ENCODE data around the gene TM7SF3.

- TF ChIP-seq POLR2AphosphoS5 (IDR thresholded peaks at IDR 0.05; ENCODE audit: low read depth, low read length) (no peak), REST (IDR thresholded peaks at IDR 0.05; ENCODE audit: insufficient read depth in 1 of 2, low read depth in 2 of 2, low read length in 2 of 2) (no peak), FOXP2 (optimal IDR thresholded peaks at IDR 0.05; ENCODE audit: borderline replicate concordance, extremely low read depth, extremely low read length, insufficient read depth) (no peak), TAF1 (IDR thresholded peaks at IDR 0.05; ENCODE audit: borderline replicate concordance, insufficient read depth, low read length) (no peak), SIN3A (IDR thresholded peaks at IDR 0.05; ENCODE audit: borderline replicate concordance, insufficient read depth, low read length) (no peak)
Observed at GRCh38 chr12:26970136-26970535, 44.0 kb downstream of the TM7SF3 start.
